Neuronal stem cell (in vitro differentiated cells): ENCODE data around the gene POU2F2.

Source experiments
- DNase-seq: peaks from one replicate; pipeline ENCODE4 v3.0.0-alpha.2; 2013; ENCODE audit warnings: low spot score
- H2AFZ ChIP-seq: one replicate; pipeline ENCODE4 v1.6.1; 2013; ENCODE audit warnings: mild to moderate bottlenecking, low read length, inconsistent platforms
- H2AK5ac ChIP-seq: 2 replicates; pipeline ENCODE4 v1.6.1; 2013; ENCODE audit warnings: low read depth, mild to moderate bottlenecking, inconsistent platforms, low read length, moderate library complexity, mixed read lengths
- H2BK120ac ChIP-seq: 2 replicates; pipeline ENCODE4 v1.6.1; 2013; ENCODE audit warnings: low read depth, mild to moderate bottlenecking, inconsistent platforms, low read length, moderate library complexity, mixed read lengths
- H2BK12ac ChIP-seq: one replicate; pipeline ENCODE4 v1.6.1; 2013; ENCODE audit warnings: low read length, inconsistent platforms
- H2BK15ac ChIP-seq: 2 replicates; pipeline ENCODE4 v1.6.1; 2013; ENCODE audit warnings: mild to moderate bottlenecking, low read length, inconsistent platforms, mixed read lengths
- H2BK5ac ChIP-seq: one replicate; pipeline ENCODE4 v1.6.1; 2013; ENCODE audit warnings: inconsistent platforms, mild to moderate bottlenecking, low read length, moderate library complexity
- H3K14ac ChIP-seq: one replicate; pipeline ENCODE4 v1.6.1; 2013; ENCODE audit warnings: low read length, inconsistent platforms
- H3K18ac ChIP-seq: 2 replicates; pipeline ENCODE4 v1.6.1; 2013; ENCODE audit warnings: low read length, inconsistent platforms
- H3K23ac ChIP-seq: 2 replicates; pipeline ENCODE4 v1.6.1; 2013; ENCODE audit warnings: low read depth, mild to moderate bottlenecking, mixed read lengths, low read length, inconsistent platforms; ENCODE audit not compliant: poor library complexity
- H3K27ac ChIP-seq: replicated peaks from 3 replicates; pipeline ENCODE4 v1.5.1; 2013; ENCODE audit warnings: low read length, inconsistent platforms
- H3K27me3 ChIP-seq, 3 experiments: 2 replicates each; pipeline ENCODE4 v1.6.1; 2013; ENCODE audit warnings: low read length in 3 of 3, mild to moderate bottlenecking in 2 of 3, inconsistent platforms in 1 of 3, low read depth in 1 of 3, mixed read lengths in 1 of 3, moderate library complexity in 1 of 3; ENCODE audit not compliant: control insufficient read depth in 3 of 3, insufficient read depth in 3 of 3
- H3K36me3 ChIP-seq, 2 donors: replicated peaks in 1 of 2; 2 replicates each; pipeline ENCODE4 v1.6.1; 2013; ENCODE audit warnings: low read length in 2 of 2; ENCODE audit not compliant: control insufficient read depth in 2 of 2, insufficient read depth in 2 of 2
- H3K4ac ChIP-seq: 2 replicates; pipeline ENCODE4 v1.6.1; 2013; ENCODE audit warnings: inconsistent platforms, mild to moderate bottlenecking, low read length, moderate library complexity
- H3K4me1 ChIP-seq, 2 donors: 1 replicate in 1 of 2; 2 replicates in 1 of 2; pipeline ENCODE4 v1.6.1; 2013; ENCODE audit warnings: low read length in 2 of 2, low read depth in 1 of 2; ENCODE audit not compliant: control insufficient read depth in 2 of 2, insufficient read depth in 1 of 2
- H3K4me2 ChIP-seq: one replicate; pipeline ENCODE4 v1.6.1; 2013; ENCODE audit warnings: mild to moderate bottlenecking, low read length, inconsistent platforms; ENCODE audit not compliant: insufficient read depth, poor library complexity, severe bottlenecking
- H3K4me3 ChIP-seq, 2 donors: 2 replicates each; pipeline ENCODE4 v1.5.1; 2013; ENCODE audit warnings: low read length in 2 of 2, mild to moderate bottlenecking in 2 of 2, inconsistent platforms in 1 of 2, moderate library complexity in 1 of 2
- H3K79me1 ChIP-seq: one replicate; pipeline ENCODE4 v1.6.1; 2013; ENCODE audit warnings: low read depth, mild to moderate bottlenecking, inconsistent platforms, low read length, moderate library complexity
- H3K9ac ChIP-seq: one replicate; pipeline ENCODE4 v1.6.1; 2013; ENCODE audit warnings: mild to moderate bottlenecking, low read depth, low read length, inconsistent platforms; ENCODE audit not compliant: poor library complexity
- H3K9me3 ChIP-seq, 2 donors: replicated peaks in 1 of 2; 2 replicates each; pipeline versions ENCODE3 to v1.6.1; 2013; ENCODE audit warnings: low read length in 2 of 2, mild to moderate bottlenecking in 2 of 2, inconsistent platforms in 1 of 2, low read depth in 1 of 2, mixed read lengths in 1 of 2, moderate library complexity in 1 of 2; ENCODE audit not compliant: control insufficient read depth in 2 of 2, insufficient read depth in 1 of 2
- H4K8ac ChIP-seq: one replicate; pipeline ENCODE4 v1.6.1; 2013; ENCODE audit warnings: low read depth, mild to moderate bottlenecking, inconsistent platforms, low read length, moderate library complexity
- H4K91ac ChIP-seq: one replicate; pipeline ENCODE4 v1.6.1; 2013; ENCODE audit warnings: low read length, low read depth, mild to moderate bottlenecking, inconsistent platforms; ENCODE audit not compliant: poor library complexity
- WGBS, 2 donors: extraction: QIAGEN DNeasy Blood & Tissue Kit; methylation state at CpG; one replicate each; pipeline ENCODE4 v1.1.7; 2013; ENCODE audit warnings: missing lambda C conversion rate in 2 of 2, mixed read lengths in 1 of 2; ENCODE audit not compliant: insufficient read length in 2 of 2, insufficient replicate concordance in 1 of 2; ENCODE audit errors: extremely low coverage in 2 of 2; 5-methylcytosine and 5-hydroxymethylcytosine counted together

Gene POU2F2

DNA sequence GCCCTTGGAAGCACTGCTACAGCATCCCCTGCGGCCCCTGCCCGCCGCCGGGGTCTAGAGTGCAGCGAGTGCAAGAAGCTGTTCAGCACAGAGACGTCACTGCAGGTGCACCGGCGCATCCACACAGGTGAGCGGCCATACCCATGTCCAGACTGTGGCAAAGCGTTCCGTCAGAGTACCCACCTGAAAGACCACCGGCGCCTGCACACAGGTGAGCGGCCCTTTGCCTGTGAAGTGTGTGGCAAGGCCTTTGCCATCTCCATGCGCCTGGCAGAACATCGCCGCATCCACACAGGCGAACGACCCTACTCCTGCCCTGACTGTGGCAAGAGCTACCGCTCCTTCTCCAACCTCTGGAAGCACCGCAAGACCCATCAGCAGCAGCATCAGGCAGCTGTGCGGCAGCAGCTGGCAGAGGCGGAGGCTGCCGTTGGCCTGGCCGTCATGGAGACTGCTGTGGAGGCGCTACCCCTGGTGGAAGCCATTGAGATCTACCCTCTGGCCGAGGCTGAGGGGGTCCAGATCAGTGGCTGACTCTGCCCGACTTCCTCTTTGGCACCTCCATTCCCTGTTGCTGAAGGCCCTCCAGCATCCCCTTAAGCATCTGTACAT lies 51.4 kb downstream of the POU2F2 start:
- no peak overlapping the region for H4K91ac ChIP-seq
- H2BK12ac ChIP-seq = no peak overlapping the region
- H3K14ac ChIP-seq = no peak overlapping the region
- H2BK5ac ChIP-seq = no peak overlapping the region
- H3K9ac ChIP-seq = no peak overlapping the region
- no peak overlapping the region for H3K4me3 ChIP-seq
- H3K27me3 ChIP-seq = no peaks in the 10 kb centered on the region
- H3K9me3 ChIP-seq = no peaks in the 10 kb centered on the region
- no peak for DNase-seq
- H3K4me1 ChIP-seq = peaks cover 9 to 10% of the 10 kb centered on the region in 2 donors
- H3K4ac ChIP-seq = no peak overlapping the region
- H3K23ac ChIP-seq = no peak overlapping the region
- no peak overlapping the region for H2BK120ac ChIP-seq
- peaks cover 43 to 60% of the 10 kb centered on the region in 2 donors for H3K36me3 ChIP-seq
- no peak overlapping the region for H3K18ac ChIP-seq
- no peak overlapping the region for H2BK15ac ChIP-seq
- H4K8ac ChIP-seq = no peak overlapping the region
- no peak overlapping the region for H2AK5ac ChIP-seq
- no peak overlapping the region for H2AFZ ChIP-seq
- WGBS, 2 donors = no CpG with 5 or more reads among the region's 28 CpGs
- no peak overlapping the region for H3K27ac ChIP-seq
- H3K79me1 ChIP-seq = peaks cover 11% of the 10 kb centered on the region
- H3K4me2 ChIP-seq = no peak overlapping the region

GRCh38 chr19:42079886-42080763 lies 52.1 kb downstream of the POU2F2 start:
- no peak overlapping the region for H2BK12ac ChIP-seq
- peak overlapping the region in 1 of 2 donors; percentile 25 for H3K4me3 ChIP-seq
- no peak overlapping the region for H3K18ac ChIP-seq
- H4K8ac ChIP-seq = no peak overlapping the region
- no peak for DNase-seq
- H2AK5ac ChIP-seq = no peak overlapping the region
- peaks cover 11 to 13% of the 10 kb centered on the region in 2 donors for H3K4me1 ChIP-seq
- no peaks in the 10 kb centered on the region for H3K9me3 ChIP-seq
- no peak overlapping the region for H2BK5ac ChIP-seq
- no peak overlapping the region for H3K4me2 ChIP-seq
- no peak overlapping the region for H3K27ac ChIP-seq
- no peak overlapping the region for H4K91ac ChIP-seq
- H2AFZ ChIP-seq = no peak overlapping the region
- no peak overlapping the region for H3K4ac ChIP-seq
- peak overlapping the region; percentile 50 for H3K9ac ChIP-seq
- peaks cover 11% of the 10 kb centered on the region for H3K79me1 ChIP-seq
- no peak overlapping the region for H2BK15ac ChIP-seq
- H3K27me3 ChIP-seq = no peaks in the 10 kb centered on the region
- WGBS, 2 donors = no CpG with 5 or more reads among the region's 44 CpGs
- no peak overlapping the region for H3K23ac ChIP-seq
- no peak overlapping the region for H2BK120ac ChIP-seq
- no peak overlapping the region for H3K14ac ChIP-seq
- H3K36me3 ChIP-seq = peaks cover 43 to 60% of the 10 kb centered on the region in 2 donors

- H4K91ac ChIP-seq = no peak overlapping the region
- peaks cover 13 to 15% of the 10 kb centered on the region in 2 donors for H3K4me1 ChIP-seq
- no peak overlapping the region for H3K4me2 ChIP-seq
- no peak overlapping the region for H2BK5ac ChIP-seq
- no peak overlapping the region for H3K23ac ChIP-seq
- no peak overlapping the region for H3K27ac ChIP-seq
- no peak overlapping the region for H2AK5ac ChIP-seq
- H2AFZ ChIP-seq = no peak overlapping the region
- no peak overlapping the region for H2BK12ac ChIP-seq
- no peak for DNase-seq
- H3K18ac ChIP-seq = no peak overlapping the region
- H3K36me3 ChIP-seq = peaks cover 43 to 60% of the 10 kb centered on the region in 2 donors
- H3K14ac ChIP-seq = no peak overlapping the region
- no peaks in the 10 kb centered on the region for H3K27me3 ChIP-seq
- H3K9ac ChIP-seq = no peak overlapping the region
- no CpG with 5 or more reads among the region's 16 CpGs for WGBS, 2 donors
- H4K8ac ChIP-seq = no peak overlapping the region
- H3K4ac ChIP-seq = no peak overlapping the region
- H2BK120ac ChIP-seq = no peak overlapping the region
- H2BK15ac ChIP-seq = no peak overlapping the region
- peaks cover 11% of the 10 kb centered on the region for H3K79me1 ChIP-seq
- H3K4me3 ChIP-seq = no peak overlapping the region
- no peaks in the 10 kb centered on the region for H3K9me3 ChIP-seq
Observed at GRCh38 chr19:42079276-42079669, 53.0 kb downstream of the POU2F2 start.

- H3K23ac ChIP-seq = peak overlapping the region; percentile 8
- no peak overlapping the region for H2BK5ac ChIP-seq
- no peak for DNase-seq
- peaks cover 43 to 55% of the 10 kb centered on the region in 2 donors for H3K36me3 ChIP-seq
- no peak overlapping the region for H2BK120ac ChIP-seq
- peaks cover 11% of the 10 kb centered on the region for H3K79me1 ChIP-seq
- no peak overlapping the region for H2AFZ ChIP-seq
- no peak overlapping the region for H3K4ac ChIP-seq
- no peak overlapping the region for H3K4me3 ChIP-seq
- no peak overlapping the region for H2BK12ac ChIP-seq
- H3K4me2 ChIP-seq = no peak overlapping the region
- H3K27me3 ChIP-seq = no peaks in the 10 kb centered on the region
- peaks cover 13 to 15% of the 10 kb centered on the region in 2 donors for H3K4me1 ChIP-seq
- no peak overlapping the region for H4K91ac ChIP-seq
- no peak overlapping the region for H4K8ac ChIP-seq
- H3K14ac ChIP-seq = no peak overlapping the region
- no peak overlapping the region for H3K9ac ChIP-seq
- H3K9me3 ChIP-seq = no peaks in the 10 kb centered on the region
- no peak overlapping the region for H2AK5ac ChIP-seq
- no peak overlapping the region for H3K27ac ChIP-seq
- H3K18ac ChIP-seq = no peak overlapping the region
- WGBS, 2 donors = no CpG with 5 or more reads among the region's 15 CpGs
- no peak overlapping the region for H2BK15ac ChIP-seq
Observed at GRCh38 chr19:42078538-42079275, 53.5 kb downstream of the POU2F2 start.
